GM23338 (cell line): ENCODE data around the gene TMEM101. TPM values are rescaled to one million over a fixed set of nuclear protein-coding genes. Genes with fewer than 3 reads are reported as not detected.
A peak's percentile ranks its signal among the peaks of the same experiment; 100 is the strongest.

Experiments used
- ATAC-seq: fragments of 200-7000 bp; cut with Tn5 transposase; 3 replicates; pipeline ENCODE4 v1.9.1; 2020
- DNase-seq: peaks from one replicate; pipeline ENCODE4 v3.0.0-alpha.2; 2015; ENCODE audit warnings: low spot score
- H2AFZ ChIP-seq: fragments of 200-600 bp; sonication (generic); 2 replicates; pipeline ENCODE4 v1.8.0; 2016; ENCODE audit warnings: antibody characterized with exemption, mild to moderate bottlenecking, moderate library complexity
- H3F3A ChIP-seq: fragments of 200-600 bp; sonication (generic); replicated peaks from 2 replicates; pipeline ENCODE4 v1.8.0; 2017; ENCODE audit warnings: antibody characterized with exemption, mixed run types, low read depth
- H3K27ac ChIP-seq: fragments of 200-600 bp; sonication (generic); 2 replicates; pipeline ENCODE4 v1.6.1; 2016; ENCODE audit warnings: low read depth
- H3K27me3 ChIP-seq: fragments of 200-600 bp; sonication (generic); 2 replicates; pipeline ENCODE4 v1.8.0; 2016; ENCODE audit warnings: mild to moderate bottlenecking, mixed run types, moderate library complexity; ENCODE audit not compliant: insufficient read depth
- H3K36me3 ChIP-seq: fragments of 200-600 bp; sonication (generic); 2 replicates; pipeline ENCODE4 v1.8.0; 2016; ENCODE audit warnings: mild to moderate bottlenecking; ENCODE audit not compliant: insufficient read depth
- H3K4me1 ChIP-seq: fragments of 200-600 bp; sonication (generic); 2 replicates; pipeline ENCODE4 v1.8.0; 2016; ENCODE audit warnings: mild to moderate bottlenecking, moderate library complexity; ENCODE audit not compliant: insufficient read depth
- H3K4me2 ChIP-seq: fragments of 200-600 bp; sonication (generic); 2 replicates; pipeline ENCODE4 v1.7.1; 2017; ENCODE audit warnings: mixed run types
- H3K4me3 ChIP-seq: fragments of 200-600 bp; sonication (generic); 2 replicates; pipeline ENCODE4 v1.6.1; 2016; ENCODE audit warnings: mixed run types
- H3K79me2 ChIP-seq: fragments of 200-600 bp; sonication (generic); replicated peaks from 2 replicates; pipeline ENCODE4 v1.8.0; 2017; ENCODE audit warnings: mild to moderate bottlenecking; ENCODE audit not compliant: insufficient read depth
- H3K9me2 ChIP-seq: fragments of 200-600 bp; sonication (generic); 2 replicates; pipeline ENCODE4 v1.8.0; 2017; ENCODE audit not compliant: insufficient read depth
- H4K20me1 ChIP-seq: fragments of 200-600 bp; sonication (generic); replicated peaks from 2 replicates; pipeline ENCODE4 v1.8.0; 2017; ENCODE audit warnings: mild to moderate bottlenecking; ENCODE audit not compliant: insufficient read depth
- H3K27ac Mint-ChIP-seq: 2 replicates; pipeline ENCODE4 v1.8.0; 2020; ENCODE audit warnings: inconsistent platforms, mild to moderate bottlenecking, moderate library complexity, mixed read lengths
- H3K27me3 Mint-ChIP-seq: 3 replicates; pipeline ENCODE4 v1.8.0; 2022; ENCODE audit warnings: low read depth, mild to moderate bottlenecking, moderate library complexity, mixed read lengths, inconsistent platforms; ENCODE audit not compliant: insufficient read depth, poor library complexity
- H3K36me3 Mint-ChIP-seq: 3 replicates; pipeline ENCODE4 v1.8.0; 2021; ENCODE audit warnings: low read depth, mild to moderate bottlenecking, inconsistent platforms, moderate library complexity, mixed read lengths
- H3K4me1 Mint-ChIP-seq: 3 replicates; pipeline ENCODE4 v1.8.0; 2020; ENCODE audit warnings: mild to moderate bottlenecking, inconsistent platforms, mixed read lengths
- H3K4me3 Mint-ChIP-seq: 3 replicates; pipeline ENCODE4 v1.8.0; 2021; ENCODE audit warnings: moderate library complexity, mild to moderate bottlenecking, inconsistent platforms, mixed read lengths
- H3K9me3 Mint-ChIP-seq: 3 replicates; pipeline ENCODE4 v1.8.0; 2020; ENCODE audit warnings: moderate library complexity, mild to moderate bottlenecking, inconsistent platforms, mixed read lengths
- CREB1 ChIP-seq: fragments of 250-450 bp; sonication (Bioruptor Pico); IDR thresholded peaks from 2 replicates; pipeline ENCODE4 v1.5.0; 2020; ENCODE audit warnings: low read depth, mild to moderate bottlenecking, moderate library complexity
- EZH2 ChIP-seq: fragments of 200-600 bp; sonication (generic); IDR thresholded peaks from one replicate; pipeline ENCODE4 v1.8.0; 2017; ENCODE audit warnings: antibody characterized with exemption, mild to moderate bottlenecking, low read depth; ENCODE audit not compliant: unreplicated experiment
- EZH2phosphoT487 ChIP-seq: fragments of 200-600 bp; sonication (generic); IDR thresholded peaks from one replicate; pipeline ENCODE4 v1.8.1; 2018; ENCODE audit warnings: antibody characterized with exemption; ENCODE audit not compliant: unreplicated experiment
- JUNB ChIP-seq: IDR thresholded peaks from one replicate; pipeline ENCODE4 v1.6.1; 2016; ENCODE audit warnings: antibody characterized with exemption; ENCODE audit not compliant: unreplicated experiment
- NANOG ChIP-seq: IDR thresholded peaks from 2 replicates; pipeline ENCODE4 v1.6.1; 2016; ENCODE audit warnings: antibody characterized with exemption, borderline replicate concordance
- POLR2AphosphoS5 ChIP-seq: IDR thresholded peaks from 2 replicates; pipeline ENCODE4 v1.6.1; 2016; ENCODE audit warnings: antibody characterized with exemption, low read depth
- STAT1 ChIP-seq: IDR thresholded peaks from one replicate; pipeline ENCODE4 v1.6.1; 2016; ENCODE audit warnings: antibody characterized with exemption; ENCODE audit not compliant: unreplicated experiment
- ZNF114 ChIP-seq: fragments of 250-450 bp; sonication (Bioruptor Pico); IDR thresholded peaks from 2 replicates; pipeline ENCODE4 v1.5.0; 2020; ENCODE audit warnings: mild to moderate bottlenecking, moderate library complexity
- ZNF331 ChIP-seq: fragments of 250-450 bp; sonication (Bioruptor Pico); IDR thresholded peaks from 2 replicates; pipeline ENCODE4 v1.5.0; 2020; ENCODE audit warnings: low read depth, mild to moderate bottlenecking, moderate library complexity
- polyA plus RNA-seq: library from polyadenylated mRNA; unstranded; fragments of >200 nt; fragmentation: Nextera tagmentation; extraction: Ambion mirVana; gene quantifications from 2 replicates; pipeline ENCODE4 v1.2.1, GENCODE V29; 2016
- total RNA-seq: library from RNA; depleted of rRNA; stranded (reverse); fragments of >200 nt; shearing (Covaris generic); gene quantifications from 2 replicates; pipeline ENCODE4 v1.2.3, GENCODE V29; 2014
- TF ChIP-seq, protein P1 (sequence below): fragments of 250-450 bp; sonication (Bioruptor Pico); IDR thresholded peaks from 2 replicates; pipeline ENCODE4 v1.5.0; 2020; ENCODE audit warnings: mild to moderate bottlenecking, moderate library complexity
- TF ChIP-seq, protein P2 (sequence below): IDR thresholded peaks from one replicate; pipeline ENCODE4 v1.6.1; 2018; ENCODE audit warnings: antibody characterized with exemption; ENCODE audit not compliant: unreplicated experiment
- TF ChIP-seq, protein P3 (sequence below), 2 experiments: fragments of 200-600 bp in 1 of 2; sonication (generic) in 1 of 2; conservative IDR thresholded peaks; 2 replicates each; pipeline versions ENCODE4 v1.5.1 to v1.6.1; 2016 to 2017; ENCODE audit warnings: antibody characterized with exemption in 2 of 2, low read depth in 2 of 2, mild to moderate bottlenecking in 2 of 2, moderate library complexity in 1 of 2
- TF ChIP-seq, protein P4 (sequence below): IDR thresholded peaks from 2 replicates; pipeline ENCODE4 v1.6.1; 2016; ENCODE audit warnings: antibody characterized with exemption

TMEM101 gene
- total and polyA plus RNA-seq, 2 experiments from 2014 or later = 15.9 to 31.6 TPM

DNA sequence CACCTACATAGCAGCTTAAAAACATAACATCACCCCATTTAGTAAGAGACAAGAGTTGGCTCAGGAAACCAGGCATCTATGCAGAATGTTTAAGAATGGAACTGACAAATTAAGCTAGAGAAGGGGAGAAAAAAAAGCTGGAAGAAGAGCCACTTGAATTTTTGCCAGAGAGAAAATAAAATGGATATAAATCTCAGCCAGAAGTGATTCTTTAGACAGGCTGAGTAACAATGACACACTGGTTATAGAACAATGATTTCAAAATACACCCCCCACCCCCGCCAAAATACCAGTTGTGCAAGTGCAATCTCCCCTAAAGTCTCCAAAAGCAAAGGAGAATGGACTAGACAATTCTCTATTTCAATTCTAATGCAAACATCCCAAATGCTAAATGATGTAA, 29.3 kb upstream of the TMEM101 start:
- TF ChIP-seq CREB1 (CRISPR knock-in tag) (no peak), NANOG (no peak), JUNB (no peak), EZH2 (no peak), EZH2phosphoT487 (no peak), POLR2AphosphoS5 (no peak), STAT1 (no peak), ZNF331 (CRISPR knock-in tag) (no peak), ZNF114 (CRISPR knock-in tag) (no peak)
- TF ChIP-seq, protein P1, sequence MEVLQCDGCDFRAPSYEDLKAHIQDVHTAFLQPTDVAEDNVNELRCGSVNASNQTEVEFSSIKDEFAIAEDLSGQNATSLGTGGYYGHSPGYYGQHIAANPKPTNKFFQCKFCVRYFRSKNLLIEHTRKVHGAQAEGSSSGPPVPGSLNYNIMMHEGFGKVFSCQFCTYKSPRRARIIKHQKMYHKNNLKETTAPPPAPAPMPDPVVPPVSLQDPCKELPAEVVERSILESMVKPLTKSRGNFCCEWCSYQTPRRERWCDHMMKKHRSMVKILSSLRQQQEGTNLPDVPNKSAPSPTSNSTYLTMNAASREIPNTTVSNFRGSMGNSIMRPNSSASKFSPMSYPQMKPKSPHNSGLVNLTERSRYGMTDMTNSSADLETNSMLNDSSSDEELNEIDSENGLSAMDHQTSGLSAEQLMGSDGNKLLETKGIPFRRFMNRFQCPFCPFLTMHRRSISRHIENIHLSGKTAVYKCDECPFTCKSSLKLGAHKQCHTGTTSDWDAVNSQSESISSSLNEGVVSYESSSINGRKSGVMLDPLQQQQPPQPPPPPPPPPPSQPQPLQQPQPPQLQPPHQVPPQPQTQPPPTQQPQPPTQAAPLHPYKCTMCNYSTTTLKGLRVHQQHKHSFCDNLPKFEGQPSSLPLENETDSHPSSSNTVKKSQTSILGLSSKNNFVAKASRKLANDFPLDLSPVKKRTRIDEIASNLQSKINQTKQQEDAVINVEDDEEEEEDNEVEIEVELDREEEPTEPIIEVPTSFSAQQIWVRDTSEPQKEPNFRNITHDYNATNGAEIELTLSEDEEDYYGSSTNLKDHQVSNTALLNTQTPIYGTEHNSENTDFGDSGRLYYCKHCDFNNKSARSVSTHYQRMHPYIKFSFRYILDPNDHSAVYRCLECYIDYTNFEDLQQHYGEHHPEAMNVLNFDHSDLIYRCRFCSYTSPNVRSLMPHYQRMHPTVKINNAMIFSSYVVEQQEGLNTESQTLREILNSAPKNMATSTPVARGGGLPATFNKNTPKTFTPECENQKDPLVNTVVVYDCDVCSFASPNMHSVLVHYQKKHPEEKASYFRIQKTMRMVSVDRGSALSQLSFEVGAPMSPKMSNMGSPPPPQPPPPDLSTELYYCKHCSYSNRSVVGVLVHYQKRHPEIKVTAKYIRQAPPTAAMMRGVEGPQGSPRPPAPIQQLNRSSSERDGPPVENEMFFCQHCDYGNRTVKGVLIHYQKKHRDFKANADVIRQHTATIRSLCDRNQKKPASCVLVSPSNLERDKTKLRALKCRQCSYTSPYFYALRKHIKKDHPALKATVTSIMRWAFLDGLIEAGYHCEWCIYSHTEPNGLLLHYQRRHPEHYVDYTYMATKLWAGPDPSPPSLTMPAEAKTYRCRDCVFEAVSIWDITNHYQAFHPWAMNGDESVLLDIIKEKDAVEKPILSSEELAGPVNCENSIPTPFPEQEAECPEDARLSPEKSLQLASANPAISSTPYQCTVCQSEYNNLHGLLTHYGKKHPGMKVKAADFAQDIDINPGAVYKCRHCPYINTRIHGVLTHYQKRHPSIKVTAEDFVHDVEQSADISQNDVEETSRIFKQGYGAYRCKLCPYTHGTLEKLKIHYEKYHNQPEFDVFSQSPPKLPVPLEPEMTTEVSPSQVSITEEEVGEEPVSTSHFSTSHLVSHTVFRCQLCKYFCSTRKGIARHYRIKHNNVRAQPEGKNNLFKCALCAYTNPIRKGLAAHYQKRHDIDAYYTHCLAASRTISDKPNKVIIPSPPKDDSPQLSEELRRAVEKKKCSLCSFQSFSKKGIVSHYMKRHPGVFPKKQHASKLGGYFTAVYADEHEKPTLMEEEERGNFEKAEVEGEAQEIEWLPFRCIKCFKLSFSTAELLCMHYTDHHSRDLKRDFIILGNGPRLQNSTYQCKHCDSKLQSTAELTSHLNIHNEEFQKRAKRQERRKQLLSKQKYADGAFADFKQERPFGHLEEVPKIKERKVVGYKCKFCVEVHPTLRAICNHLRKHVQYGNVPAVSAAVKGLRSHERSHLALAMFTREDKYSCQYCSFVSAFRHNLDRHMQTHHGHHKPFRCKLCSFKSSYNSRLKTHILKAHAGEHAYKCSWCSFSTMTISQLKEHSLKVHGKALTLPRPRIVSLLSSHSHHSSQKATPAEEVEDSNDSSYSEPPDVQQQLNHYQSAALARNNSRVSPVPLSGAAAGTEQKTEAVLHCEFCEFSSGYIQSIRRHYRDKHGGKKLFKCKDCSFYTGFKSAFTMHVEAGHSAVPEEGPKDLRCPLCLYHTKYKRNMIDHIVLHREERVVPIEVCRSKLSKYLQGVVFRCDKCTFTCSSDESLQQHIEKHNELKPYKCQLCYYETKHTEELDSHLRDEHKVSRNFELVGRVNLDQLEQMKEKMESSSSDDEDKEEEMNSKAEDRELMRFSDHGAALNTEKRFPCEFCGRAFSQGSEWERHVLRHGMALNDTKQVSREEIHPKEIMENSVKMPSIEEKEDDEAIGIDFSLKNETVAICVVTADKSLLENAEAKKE (CRISPR knock-in tag) = no peak
- TF ChIP-seq, protein P2, sequence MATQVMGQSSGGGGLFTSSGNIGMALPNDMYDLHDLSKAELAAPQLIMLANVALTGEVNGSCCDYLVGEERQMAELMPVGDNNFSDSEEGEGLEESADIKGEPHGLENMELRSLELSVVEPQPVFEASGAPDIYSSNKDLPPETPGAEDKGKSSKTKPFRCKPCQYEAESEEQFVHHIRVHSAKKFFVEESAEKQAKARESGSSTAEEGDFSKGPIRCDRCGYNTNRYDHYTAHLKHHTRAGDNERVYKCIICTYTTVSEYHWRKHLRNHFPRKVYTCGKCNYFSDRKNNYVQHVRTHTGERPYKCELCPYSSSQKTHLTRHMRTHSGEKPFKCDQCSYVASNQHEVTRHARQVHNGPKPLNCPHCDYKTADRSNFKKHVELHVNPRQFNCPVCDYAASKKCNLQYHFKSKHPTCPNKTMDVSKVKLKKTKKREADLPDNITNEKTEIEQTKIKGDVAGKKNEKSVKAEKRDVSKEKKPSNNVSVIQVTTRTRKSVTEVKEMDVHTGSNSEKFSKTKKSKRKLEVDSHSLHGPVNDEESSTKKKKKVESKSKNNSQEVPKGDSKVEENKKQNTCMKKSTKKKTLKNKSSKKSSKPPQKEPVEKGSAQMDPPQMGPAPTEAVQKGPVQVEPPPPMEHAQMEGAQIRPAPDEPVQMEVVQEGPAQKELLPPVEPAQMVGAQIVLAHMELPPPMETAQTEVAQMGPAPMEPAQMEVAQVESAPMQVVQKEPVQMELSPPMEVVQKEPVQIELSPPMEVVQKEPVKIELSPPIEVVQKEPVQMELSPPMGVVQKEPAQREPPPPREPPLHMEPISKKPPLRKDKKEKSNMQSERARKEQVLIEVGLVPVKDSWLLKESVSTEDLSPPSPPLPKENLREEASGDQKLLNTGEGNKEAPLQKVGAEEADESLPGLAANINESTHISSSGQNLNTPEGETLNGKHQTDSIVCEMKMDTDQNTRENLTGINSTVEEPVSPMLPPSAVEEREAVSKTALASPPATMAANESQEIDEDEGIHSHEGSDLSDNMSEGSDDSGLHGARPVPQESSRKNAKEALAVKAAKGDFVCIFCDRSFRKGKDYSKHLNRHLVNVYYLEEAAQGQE = no peak
- TF ChIP-seq, protein P3, sequence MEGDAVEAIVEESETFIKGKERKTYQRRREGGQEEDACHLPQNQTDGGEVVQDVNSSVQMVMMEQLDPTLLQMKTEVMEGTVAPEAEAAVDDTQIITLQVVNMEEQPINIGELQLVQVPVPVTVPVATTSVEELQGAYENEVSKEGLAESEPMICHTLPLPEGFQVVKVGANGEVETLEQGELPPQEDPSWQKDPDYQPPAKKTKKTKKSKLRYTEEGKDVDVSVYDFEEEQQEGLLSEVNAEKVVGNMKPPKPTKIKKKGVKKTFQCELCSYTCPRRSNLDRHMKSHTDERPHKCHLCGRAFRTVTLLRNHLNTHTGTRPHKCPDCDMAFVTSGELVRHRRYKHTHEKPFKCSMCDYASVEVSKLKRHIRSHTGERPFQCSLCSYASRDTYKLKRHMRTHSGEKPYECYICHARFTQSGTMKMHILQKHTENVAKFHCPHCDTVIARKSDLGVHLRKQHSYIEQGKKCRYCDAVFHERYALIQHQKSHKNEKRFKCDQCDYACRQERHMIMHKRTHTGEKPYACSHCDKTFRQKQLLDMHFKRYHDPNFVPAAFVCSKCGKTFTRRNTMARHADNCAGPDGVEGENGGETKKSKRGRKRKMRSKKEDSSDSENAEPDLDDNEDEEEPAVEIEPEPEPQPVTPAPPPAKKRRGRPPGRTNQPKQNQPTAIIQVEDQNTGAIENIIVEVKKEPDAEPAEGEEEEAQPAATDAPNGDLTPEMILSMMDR (conservative IDR thresholded peaks at IDR 0.05; ENCODE audit: low read depth in 2 of 2) = no peak
- TF ChIP-seq, protein P4, sequence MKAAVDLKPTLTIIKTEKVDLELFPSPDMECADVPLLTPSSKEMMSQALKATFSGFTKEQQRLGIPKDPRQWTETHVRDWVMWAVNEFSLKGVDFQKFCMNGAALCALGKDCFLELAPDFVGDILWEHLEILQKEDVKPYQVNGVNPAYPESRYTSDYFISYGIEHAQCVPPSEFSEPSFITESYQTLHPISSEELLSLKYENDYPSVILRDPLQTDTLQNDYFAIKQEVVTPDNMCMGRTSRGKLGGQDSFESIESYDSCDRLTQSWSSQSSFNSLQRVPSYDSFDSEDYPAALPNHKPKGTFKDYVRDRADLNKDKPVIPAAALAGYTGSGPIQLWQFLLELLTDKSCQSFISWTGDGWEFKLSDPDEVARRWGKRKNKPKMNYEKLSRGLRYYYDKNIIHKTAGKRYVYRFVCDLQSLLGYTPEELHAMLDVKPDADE = no peak
- peaks cover 10% of the 10 kb centered on the region; the same call in 1 of the 2 replicates for H3F3A ChIP-seq
- DNase-seq (no peak), ATAC-seq (no peak)
- peaks cover 39% of the 10 kb centered on the region for H4K20me1 ChIP-seq
- Mint-ChIP-seq H3K27ac (no peak overlapping the region; the same call in 1 of the 2 replicates), H3K9me3 (no peaks in the 10 kb centered on the region), H3K27me3 (no peaks in the 10 kb centered on the region), H3K4me1 (peaks cover 12% of the 10 kb centered on the region; the same call in 2 of the 3 replicates), H3K4me3 (no peak overlapping the region), H3K36me3 (peaks cover 55% of the 10 kb centered on the region)
- no peak overlapping the region for H3K4me2 ChIP-seq
- peak overlapping the region; percentile 81 for H3K27ac ChIP-seq
- H3K36me3 ChIP-seq = peaks cover 26% of the 10 kb centered on the region
- H3K27me3 ChIP-seq = no peaks in the 10 kb centered on the region
- H3K79me2 ChIP-seq = peaks cover 98% of the 10 kb centered on the region
- H3K9me2 ChIP-seq = no peaks in the 10 kb centered on the region
- peaks cover 17% of the 10 kb centered on the region for H3K4me1 ChIP-seq
- H3K4me3 ChIP-seq = no peak overlapping the region
- no peak overlapping the region for H2AFZ ChIP-seq
